Endothelial cell (in vitro differentiated cells): ENCODE measurements around the gene GATAD2B. TPM values are rescaled to one million over a fixed set of nuclear protein-coding genes. Genes with fewer than 3 reads are reported as not detected.

ENCODE experiments used
- DNase-seq: peaks from one replicate; pipeline ENCODE4 v3.0.0; 2021; ENCODE audit warnings: low spot score
- H3K27ac Mint-ChIP-seq: one replicate; pipeline ENCODE4 v1.8.0; 2021; ENCODE audit warnings: mixed read lengths, inconsistent platforms; ENCODE audit not compliant: unreplicated experiment
- H3K27me3 Mint-ChIP-seq: one replicate; pipeline ENCODE4 v1.8.0; 2021; ENCODE audit warnings: mild to moderate bottlenecking, moderate library complexity, mixed read lengths, inconsistent platforms; ENCODE audit not compliant: unreplicated experiment
- H3K36me3 Mint-ChIP-seq: one replicate; pipeline ENCODE4 v1.8.0; 2021; ENCODE audit warnings: mild to moderate bottlenecking, low read depth, mixed read lengths, inconsistent platforms; ENCODE audit not compliant: unreplicated experiment
- H3K4me1 Mint-ChIP-seq: one replicate; pipeline ENCODE4 v1.8.0; 2021; ENCODE audit warnings: mild to moderate bottlenecking, mixed read lengths, inconsistent platforms; ENCODE audit not compliant: unreplicated experiment
- H3K4me3 Mint-ChIP-seq: one replicate; pipeline ENCODE4 v1.8.0; 2021; ENCODE audit warnings: mild to moderate bottlenecking, mixed read lengths, inconsistent platforms; ENCODE audit not compliant: unreplicated experiment
- H3K9me3 Mint-ChIP-seq: one replicate; pipeline ENCODE4 v1.8.0; 2021; ENCODE audit warnings: mixed read lengths, inconsistent platforms; ENCODE audit not compliant: unreplicated experiment
- total RNA-seq: library from RNA; stranded (reverse); fragmentation: NEBNext Ultra II Directional; extraction: Animal tissue kit (Norgen Biotek cat#: 25700); gene quantifications from one replicate; pipeline ENCODE4 v1.2.1, GENCODE V29; 2021; ENCODE audit not compliant: unreplicated experiment
- TF ChIP-seq, protein P1 (sequence below): fragments of 200-600 bp; sonication (generic); IDR thresholded peaks from one replicate; pipeline ENCODE4 v1.5.0; 2021; ENCODE audit warnings: antibody characterized with exemption; ENCODE audit not compliant: unreplicated experiment

The GATAD2B gene
- total RNA-seq, 1 donor from 2014 or later: 45.4 TPM

- peak overlapping the region; percentile 86 for H3K27ac Mint-ChIP-seq
- H3K9me3 Mint-ChIP-seq: no peaks in the 10 kb centered on the region
- DNase-seq: peak; percentile 64
- H3K4me3 Mint-ChIP-seq: peak overlapping the region; percentile 93
- H3K36me3 Mint-ChIP-seq: no peaks in the 10 kb centered on the region
- TF ChIP-seq, protein P1, sequence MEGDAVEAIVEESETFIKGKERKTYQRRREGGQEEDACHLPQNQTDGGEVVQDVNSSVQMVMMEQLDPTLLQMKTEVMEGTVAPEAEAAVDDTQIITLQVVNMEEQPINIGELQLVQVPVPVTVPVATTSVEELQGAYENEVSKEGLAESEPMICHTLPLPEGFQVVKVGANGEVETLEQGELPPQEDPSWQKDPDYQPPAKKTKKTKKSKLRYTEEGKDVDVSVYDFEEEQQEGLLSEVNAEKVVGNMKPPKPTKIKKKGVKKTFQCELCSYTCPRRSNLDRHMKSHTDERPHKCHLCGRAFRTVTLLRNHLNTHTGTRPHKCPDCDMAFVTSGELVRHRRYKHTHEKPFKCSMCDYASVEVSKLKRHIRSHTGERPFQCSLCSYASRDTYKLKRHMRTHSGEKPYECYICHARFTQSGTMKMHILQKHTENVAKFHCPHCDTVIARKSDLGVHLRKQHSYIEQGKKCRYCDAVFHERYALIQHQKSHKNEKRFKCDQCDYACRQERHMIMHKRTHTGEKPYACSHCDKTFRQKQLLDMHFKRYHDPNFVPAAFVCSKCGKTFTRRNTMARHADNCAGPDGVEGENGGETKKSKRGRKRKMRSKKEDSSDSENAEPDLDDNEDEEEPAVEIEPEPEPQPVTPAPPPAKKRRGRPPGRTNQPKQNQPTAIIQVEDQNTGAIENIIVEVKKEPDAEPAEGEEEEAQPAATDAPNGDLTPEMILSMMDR: no peak
- peaks cover 27% of the 10 kb centered on the region for H3K4me1 Mint-ChIP-seq
- H3K27me3 Mint-ChIP-seq: peaks cover 5% of the 10 kb centered on the region
Observed at GRCh38 chr1:153922076-153922971, 448 bp downstream of the GATAD2B start.

DNA sequence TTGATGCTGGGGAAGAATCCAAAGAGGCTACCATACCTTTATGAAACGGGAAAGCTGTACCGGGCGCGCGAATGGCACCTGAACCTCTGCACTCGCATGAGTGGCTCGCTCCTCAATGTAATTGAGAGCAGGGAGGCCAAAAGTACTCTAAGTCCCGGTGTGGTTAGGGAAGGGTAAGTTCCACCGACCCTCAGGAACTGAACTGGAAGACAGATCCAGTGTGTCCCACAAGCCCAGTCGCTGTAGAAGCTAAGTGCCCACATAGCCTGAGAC is 1.0 kb downstream of the GATAD2B start:
- DNase-seq: no peak
- Mint-ChIP-seq H3K9me3 (no peaks in the 10 kb centered on the region), H3K27ac (peak overlapping the region; percentile 86), H3K4me1 (peaks cover 27% of the 10 kb centered on the region), H3K4me3 (peak overlapping the region; percentile 93), H3K36me3 (no peaks in the 10 kb centered on the region), H3K27me3 (peaks cover 5% of the 10 kb centered on the region)
- TF ChIP-seq, protein P1: no peak

DNA sequence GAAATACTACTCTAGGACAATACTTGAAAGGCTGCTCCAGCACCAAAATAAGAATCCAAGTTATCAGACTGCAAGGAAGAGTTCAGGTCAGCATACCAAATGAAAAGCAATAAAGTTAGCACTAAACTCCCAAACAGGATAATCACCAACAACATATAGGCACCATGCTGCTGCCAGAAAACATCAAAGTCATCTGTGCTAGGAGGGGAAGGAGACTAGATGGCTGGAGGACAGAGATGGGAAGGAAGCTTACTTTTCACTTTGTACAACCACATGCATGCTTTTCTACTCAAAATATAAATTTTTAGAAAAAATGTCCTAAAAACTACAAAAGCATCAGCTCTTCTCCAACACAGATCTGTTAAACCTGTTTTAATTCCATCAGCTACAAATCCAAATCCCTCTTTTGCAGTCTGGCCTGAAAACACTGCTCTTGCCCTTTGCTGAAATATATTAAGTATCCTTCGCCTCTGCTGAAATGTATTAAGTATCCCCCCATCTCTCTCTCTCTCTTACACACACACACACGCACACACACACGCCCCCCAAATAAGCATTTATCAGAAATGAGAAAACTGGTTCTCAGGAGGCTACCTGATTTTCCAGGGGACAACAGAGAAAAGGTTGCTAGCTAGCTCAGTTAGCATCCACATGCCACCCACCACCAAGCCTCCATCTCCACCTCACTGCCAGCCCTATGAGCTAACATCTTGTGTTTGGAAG is 1.5 kb downstream of the GATAD2B start:
- Mint-ChIP-seq H3K4me1 (peaks cover 27% of the 10 kb centered on the region), H3K27ac (peak overlapping the region; percentile 86), H3K9me3 (no peaks in the 10 kb centered on the region)

GRCh38 chr1:153919876-153920852 is 2.6 kb downstream of the GATAD2B start:
- peak overlapping the region; percentile 72 for H3K27ac Mint-ChIP-seq
- TF ChIP-seq, protein P1: no peak
- H3K27me3 Mint-ChIP-seq: peaks cover 4% of the 10 kb centered on the region
- H3K9me3 Mint-ChIP-seq: no peaks in the 10 kb centered on the region
- no peak for DNase-seq
- H3K4me1 Mint-ChIP-seq: peaks cover 27% of the 10 kb centered on the region
- peak overlapping the region; percentile 93 for H3K4me3 Mint-ChIP-seq
- H3K36me3 Mint-ChIP-seq: no peaks in the 10 kb centered on the region

More for the DNA sequence above, 1.5 kb downstream of the GATAD2B start:
- TF ChIP-seq, protein P1: no peak
- Mint-ChIP-seq H3K27me3 (peaks cover 5% of the 10 kb centered on the region), H3K4me3 (peak overlapping the region; percentile 93), H3K36me3 (no peaks in the 10 kb centered on the region)
- no peak for DNase-seq
